ENCODE data around the gene GTF2F2.
"Not testable (repeated sequence)": the region's sequence is repeated elsewhere in the genome, so short reads cannot be mapped to it uniquely, and the experiment has no call there.

GTF2F2 gene

DNA sequence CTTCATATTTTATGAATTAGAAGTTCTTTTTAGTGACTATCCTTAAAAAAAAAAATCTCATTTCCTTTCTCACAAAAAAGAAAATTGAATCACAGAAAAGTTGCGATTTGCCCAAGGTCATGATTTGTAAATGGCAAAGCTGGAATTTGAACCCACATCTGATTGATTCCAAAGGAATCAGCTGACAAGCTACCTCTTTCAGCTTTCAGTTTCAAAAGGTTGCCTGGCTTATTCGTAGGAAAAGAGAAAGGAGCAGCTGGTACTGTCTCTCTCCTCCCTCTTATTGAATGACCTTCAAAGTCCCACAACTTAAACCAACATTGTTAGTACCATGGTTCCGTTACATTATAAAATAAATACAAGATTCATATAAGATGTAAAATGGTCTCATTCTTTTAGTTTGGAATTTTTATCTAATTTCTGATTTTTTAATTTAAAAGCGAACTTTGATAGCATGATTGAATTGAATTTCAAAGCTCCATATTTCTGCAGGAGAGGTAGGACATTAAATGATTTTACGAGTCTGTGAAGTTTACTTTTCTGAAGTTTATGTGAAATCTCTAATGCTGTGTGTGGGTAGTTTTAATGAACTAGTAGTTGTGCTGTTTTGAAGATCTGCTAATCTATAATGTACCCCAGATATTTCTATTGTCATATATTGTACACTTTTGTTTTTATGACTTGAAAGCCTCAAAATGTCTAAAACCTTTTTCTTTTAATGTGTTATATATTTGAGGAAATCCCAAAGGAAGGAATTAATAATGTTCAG, 99.0 kb downstream of the GTF2F2 start:
- DNase-seq, result no peak

GRCh38 chr13:45219938-45220375, 99.6 kb downstream of the GTF2F2 start:
- no peak for DNase-seq

DNA sequence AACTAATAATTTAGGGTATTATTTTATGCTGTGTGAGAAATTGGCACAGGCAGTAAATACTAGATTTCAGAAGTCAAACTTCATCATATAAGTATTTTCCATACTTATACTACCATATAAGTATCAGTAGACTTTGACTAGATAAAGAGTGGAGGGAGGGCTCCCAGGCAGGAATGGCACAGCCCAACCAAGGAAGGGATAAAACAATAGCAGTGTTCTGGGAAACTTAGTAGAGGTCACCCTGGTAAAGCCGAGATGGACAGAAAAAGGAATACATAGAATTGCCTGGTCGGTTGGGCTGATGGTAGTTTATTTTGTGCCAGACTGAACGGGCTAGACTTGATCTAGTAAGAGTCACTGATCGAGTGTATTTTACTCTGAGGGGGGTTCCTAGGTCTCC, 100.1 kb downstream of the GTF2F2 start:
- no peak for DNase-seq

DNA sequence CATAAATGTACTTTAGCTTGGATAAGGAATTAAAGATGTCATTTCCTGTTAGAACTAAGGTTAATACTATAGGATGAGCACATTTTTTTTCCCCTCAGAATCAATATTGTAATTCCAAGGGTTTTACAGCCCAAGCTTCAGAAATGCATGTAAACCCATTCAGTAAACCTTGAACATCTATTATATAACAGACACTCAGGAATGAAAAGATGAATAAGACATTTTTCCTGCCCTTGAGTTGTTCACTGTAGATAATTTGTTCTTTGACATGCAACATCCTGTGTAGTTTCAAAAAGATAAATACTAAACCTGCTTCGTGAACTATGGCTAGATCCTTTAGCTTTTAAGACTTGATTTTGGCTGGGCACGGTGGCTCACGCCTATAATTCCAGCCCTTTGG, 102.2 kb downstream of the GTF2F2 start:
- DNase-seq, result no peak

GRCh38 chr13:45222919-45223318, 102.6 kb downstream of the GTF2F2 start:
- no peak for DNase-seq

- DNase-seq, result no peak
These were observed 103.9 kb downstream of the GTF2F2 start for GRCh38 chr13:45224176-45224575.

GRCh38 chr13:45225370-45225769, 105.1 kb downstream of the GTF2F2 start:
- no peak for DNase-seq

DNA sequence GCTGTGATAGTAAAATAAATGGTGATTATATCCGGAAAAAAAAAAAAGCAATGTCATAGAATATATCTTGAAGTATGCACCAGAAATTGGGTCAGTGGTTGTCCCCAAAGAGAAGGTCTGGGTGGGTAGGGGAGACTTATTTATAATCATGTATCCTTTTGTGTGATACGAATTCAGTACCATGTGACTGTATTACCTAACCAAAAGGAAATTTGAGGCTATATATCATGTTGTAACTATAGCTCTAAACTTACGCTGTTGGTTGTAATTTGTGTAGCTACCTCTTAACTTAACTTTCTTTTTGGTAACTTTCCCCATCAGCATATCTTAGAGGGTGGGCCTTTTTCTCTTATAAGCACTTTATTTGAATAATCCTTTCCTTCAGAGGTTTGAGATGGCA, 105.7 kb downstream of the GTF2F2 start:
- DNase-seq, result no peak

GRCh38 chr13:45228002-45228401, 107.7 kb downstream of the GTF2F2 start:
- DNase-seq, result no peak

GRCh38 chr13:45229172-45229571, 108.9 kb downstream of the GTF2F2 start:
- no peak for DNase-seq

DNA sequence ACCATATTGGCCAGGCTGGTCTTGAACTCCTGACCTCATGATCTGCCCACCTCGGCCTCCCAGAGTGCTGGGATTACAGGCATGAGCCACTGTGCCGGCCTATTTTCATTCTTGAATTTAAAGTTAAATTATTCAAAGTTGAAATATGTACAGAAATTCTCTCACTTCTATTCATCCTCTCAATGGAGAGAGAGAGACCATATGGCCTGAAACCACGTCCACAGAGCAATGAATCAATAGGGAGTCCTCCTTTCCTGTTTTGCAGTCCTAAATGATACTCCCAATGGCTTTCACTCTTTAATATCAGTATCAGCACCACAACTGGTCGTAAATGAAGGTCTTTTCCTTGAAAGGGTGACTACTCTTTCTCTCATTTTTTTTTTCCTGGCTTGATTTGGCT, 111.0 kb downstream of the GTF2F2 start:
- DNase-seq, result no peak

DNA sequence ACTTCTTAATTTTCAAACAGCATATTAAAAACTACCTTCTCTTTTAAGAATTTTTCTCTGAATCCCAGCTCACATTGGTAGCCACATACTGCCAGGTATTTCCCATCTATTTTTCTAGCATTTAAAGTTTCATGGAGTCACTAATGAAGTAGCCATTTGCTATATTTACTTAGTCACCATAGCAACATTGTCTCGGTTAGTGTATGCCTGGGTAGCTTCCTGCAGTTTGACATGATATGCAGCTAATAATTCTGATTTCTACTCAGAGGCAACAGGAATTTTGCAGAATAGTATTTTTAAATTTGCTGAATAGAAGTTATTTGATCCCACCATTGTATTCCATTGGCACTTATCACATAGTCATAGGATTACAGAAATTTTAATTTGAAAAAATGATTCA, 111.4 kb downstream of the GTF2F2 start:
- no peak for DNase-seq

- DNase-seq, result no peak
These were observed 112.3 kb downstream of the GTF2F2 start for GRCh38 chr13:45232591-45232990.

DNA sequence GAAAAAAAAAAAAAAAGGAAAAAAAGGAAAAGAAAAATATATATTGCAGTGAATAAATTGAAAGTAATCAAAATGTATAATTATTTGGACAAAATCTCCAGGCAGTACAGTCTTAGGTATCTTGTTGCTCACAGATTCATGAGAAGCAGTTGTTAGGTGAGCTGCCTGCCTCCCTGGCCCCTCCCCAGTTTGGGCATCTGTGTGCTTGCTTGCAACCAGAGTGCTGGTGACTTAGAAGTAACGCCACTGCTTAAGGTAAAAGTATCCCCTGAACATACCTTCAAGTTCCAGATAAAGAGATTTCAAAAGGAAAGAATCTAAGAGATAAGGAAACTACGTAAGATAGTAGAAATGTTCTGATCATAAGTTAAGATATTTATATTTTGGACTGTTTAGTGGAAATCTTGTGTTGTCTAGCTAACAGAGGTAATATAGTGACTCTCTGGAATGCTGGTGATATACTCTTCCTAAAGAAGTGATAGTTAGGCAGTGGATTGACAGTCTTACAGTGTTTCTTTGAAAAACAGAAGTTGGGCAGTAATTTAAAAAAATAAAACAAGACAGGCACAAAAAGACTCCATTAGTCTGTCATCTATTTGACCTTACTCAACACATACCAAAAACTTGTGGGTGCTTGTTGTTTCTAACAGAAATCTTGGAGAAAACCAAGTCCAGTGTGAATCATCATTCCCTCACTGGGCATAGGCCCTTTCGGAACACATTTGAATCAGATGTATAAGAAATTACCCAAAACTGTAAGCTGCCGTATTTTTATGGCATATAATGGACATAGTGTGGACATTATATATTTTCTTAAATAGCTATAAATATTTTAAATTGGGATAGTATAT, 118.9 kb downstream of the GTF2F2 start:
- DNase-seq, result no peak

GRCh38 chr13:45240143-45240542, 119.8 kb downstream of the GTF2F2 start:
- no peak for DNase-seq

GRCh38 chr13:45242070-45242469, 121.8 kb downstream of the GTF2F2 start:
- DNase-seq, result no peak

- DNase-seq, result no peak
These were observed 122.2 kb downstream of the GTF2F2 start for GRCh38 chr13:45242524-45242923.

- DNase-seq, result no peak
These were observed 122.8 kb downstream of the GTF2F2 start for GRCh38 chr13:45243077-45243476.

- not testable (repeated sequence) for DNase-seq
These were observed 124.4 kb downstream of the GTF2F2 start for GRCh38 chr13:45244736-45245135.

GRCh38 chr13:45249662-45250061, 129.4 kb downstream of the GTF2F2 start:
- DNase-seq, result no peak

DNA sequence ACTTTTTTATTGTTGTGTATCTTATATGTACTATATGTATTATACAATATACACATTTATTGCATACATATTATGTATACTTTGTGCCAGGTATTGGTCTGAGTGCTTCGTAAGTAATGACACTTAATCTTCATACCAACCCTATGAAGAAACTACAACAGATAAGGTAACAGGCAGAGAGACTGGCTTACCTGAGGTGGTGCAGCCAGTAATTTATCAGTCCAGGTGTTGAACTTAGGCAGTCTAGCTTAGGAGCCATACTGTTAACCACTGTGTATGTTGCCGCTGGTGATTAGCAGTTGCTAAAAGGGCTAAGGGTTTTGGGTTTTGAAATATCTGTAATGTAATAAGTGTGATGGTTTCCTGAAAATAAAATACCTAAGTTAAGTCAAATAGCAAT, 134.1 kb downstream of the GTF2F2 start:
- DNase-seq, result no peak

DNA sequence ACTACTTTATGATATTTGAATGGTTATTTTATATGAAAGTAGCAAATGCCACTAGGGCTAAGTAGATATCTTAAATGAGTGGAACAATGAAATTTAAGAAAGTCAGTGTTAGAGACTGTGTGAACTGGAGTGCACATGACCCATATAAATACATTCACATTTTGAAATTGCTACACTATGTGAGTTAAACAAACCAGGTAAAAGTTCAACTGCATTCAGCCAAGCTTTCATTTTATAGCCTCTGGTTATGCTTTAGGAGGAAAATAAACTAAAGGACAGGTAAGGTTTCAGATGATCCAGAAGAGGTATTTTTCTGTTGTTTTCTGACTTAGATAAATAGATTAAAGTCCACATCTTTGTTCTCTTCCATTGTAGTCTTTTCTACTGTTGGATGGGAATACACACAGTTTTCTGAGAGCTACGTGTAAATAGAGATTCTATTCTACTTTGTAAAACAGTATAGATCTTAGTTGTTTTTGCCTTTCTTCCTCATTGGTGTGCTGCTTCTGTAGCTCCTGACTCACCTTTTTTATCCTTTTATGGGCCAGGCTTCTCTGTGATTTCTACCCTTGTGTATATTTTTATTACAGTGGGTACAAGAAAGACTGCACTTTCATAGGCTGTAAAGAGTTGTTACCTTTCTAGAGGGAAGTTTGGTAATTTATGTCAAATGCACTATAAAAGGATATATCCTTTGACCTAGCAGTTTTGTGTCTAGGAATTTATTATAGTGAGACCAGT, 135.1 kb downstream of the GTF2F2 start:
- DNase-seq, result no peak

DNA sequence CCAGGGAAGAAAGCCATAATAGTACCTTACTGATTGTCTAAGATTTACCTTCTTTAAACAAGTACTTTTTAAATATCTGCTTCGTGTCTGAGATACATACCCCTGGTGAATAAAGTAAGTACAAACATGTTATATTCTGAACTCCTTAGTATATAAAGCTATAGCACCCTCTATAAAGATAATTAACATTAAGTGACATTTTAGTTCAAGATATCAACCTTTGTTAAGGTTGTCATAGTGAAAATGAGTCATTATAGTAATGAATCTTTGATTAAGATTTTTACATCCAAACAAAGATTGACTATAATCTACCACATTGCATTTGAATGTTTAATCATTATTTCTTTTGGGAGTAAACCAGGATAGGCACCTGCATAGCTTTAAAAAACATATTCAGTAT, 135.9 kb downstream of the GTF2F2 start:
- no peak for DNase-seq
